Endothelial cell of umbilical vein (primary cell): ENCODE data around the gene ADCY3.

Source experiments
- EZH2 ChIP-seq: IDR thresholded peaks from 2 replicates; pipeline ENCODE4 v1.6.1; 2012; ENCODE audit warnings: borderline replicate concordance, low read depth, mild to moderate bottlenecking, moderate library complexity, low read length, inconsistent platforms; ENCODE audit not compliant: severe bottlenecking
- POLR2AphosphoS5 ChIP-seq: IDR thresholded peaks from 2 replicates; pipeline ENCODE4 v1.6.1; 2012; ENCODE audit warnings: low read depth, mild to moderate bottlenecking, control low read depth, low read length, moderate library complexity; ENCODE audit not compliant: insufficient read depth
- TF ChIP-seq, protein P1 (sequence below), 2 donors: IDR thresholded peaks; 1 replicate in 1 of 2; 2 replicates in 1 of 2; pipeline ENCODE4 v1.5.1; 2011; ENCODE audit warnings: low read length in 2 of 2, mild to moderate bottlenecking in 2 of 2, moderate library complexity in 2 of 2, control low read depth in 1 of 2, inconsistent platforms in 1 of 2, low read depth in 1 of 2; ENCODE audit not compliant: insufficient read depth in 1 of 2; ENCODE audit errors: extremely low read depth in 1 of 2

DNA sequence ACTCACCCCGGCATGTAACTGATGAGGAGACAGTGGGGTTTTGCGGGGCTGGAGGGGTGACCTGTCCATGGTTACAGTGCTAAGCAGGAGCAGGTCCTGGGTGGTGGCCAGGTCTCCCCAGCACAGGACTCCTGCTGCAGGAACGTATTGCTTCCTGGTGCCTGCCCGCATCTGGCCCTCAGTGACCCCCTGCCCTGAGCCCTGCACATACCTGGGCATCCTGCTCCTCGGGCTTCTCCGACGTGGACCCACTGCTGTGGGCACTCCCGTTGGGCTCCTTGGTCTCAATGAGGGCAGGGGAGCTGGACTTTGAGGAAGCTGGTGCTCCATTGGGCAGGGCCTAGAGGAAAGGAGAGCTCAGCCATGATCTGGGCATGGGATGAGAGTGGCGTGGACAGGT lies 83.3 kb downstream of the ADCY3 start:
- TF ChIP-seq, protein P1, sequence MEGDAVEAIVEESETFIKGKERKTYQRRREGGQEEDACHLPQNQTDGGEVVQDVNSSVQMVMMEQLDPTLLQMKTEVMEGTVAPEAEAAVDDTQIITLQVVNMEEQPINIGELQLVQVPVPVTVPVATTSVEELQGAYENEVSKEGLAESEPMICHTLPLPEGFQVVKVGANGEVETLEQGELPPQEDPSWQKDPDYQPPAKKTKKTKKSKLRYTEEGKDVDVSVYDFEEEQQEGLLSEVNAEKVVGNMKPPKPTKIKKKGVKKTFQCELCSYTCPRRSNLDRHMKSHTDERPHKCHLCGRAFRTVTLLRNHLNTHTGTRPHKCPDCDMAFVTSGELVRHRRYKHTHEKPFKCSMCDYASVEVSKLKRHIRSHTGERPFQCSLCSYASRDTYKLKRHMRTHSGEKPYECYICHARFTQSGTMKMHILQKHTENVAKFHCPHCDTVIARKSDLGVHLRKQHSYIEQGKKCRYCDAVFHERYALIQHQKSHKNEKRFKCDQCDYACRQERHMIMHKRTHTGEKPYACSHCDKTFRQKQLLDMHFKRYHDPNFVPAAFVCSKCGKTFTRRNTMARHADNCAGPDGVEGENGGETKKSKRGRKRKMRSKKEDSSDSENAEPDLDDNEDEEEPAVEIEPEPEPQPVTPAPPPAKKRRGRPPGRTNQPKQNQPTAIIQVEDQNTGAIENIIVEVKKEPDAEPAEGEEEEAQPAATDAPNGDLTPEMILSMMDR (IDR thresholded peaks at IDR 0.05; ENCODE audit: extremely low read depth in 1 of 2, insufficient read depth in 1 of 2, low read depth in 1 of 2, low read length in 2 of 2) = no peak
- TF ChIP-seq POLR2AphosphoS5 (no peak), EZH2 (no peak)
